Adrenal gland (tissue), 12 donors: ENCODE measurements around the gene IQCB1. TPM values are rescaled to one million over a fixed set of nuclear protein-coding genes. Genes with fewer than 3 reads are reported as not detected.
"Not testable (repeated sequence)": the region's sequence is repeated elsewhere in the genome, so short reads cannot be mapped to it uniquely, and the experiment has no call there.

ENCODE experiments used
- DNase-seq, 7 donors: peaks; one replicate each; pipeline ENCODE4 v3.0.0-alpha.2; 2019 to 2020
- H3K27ac ChIP-seq, 5 donors: fragments of 200-600 bp; sonication (generic) in 4 of 5; 1 replicate in 3 of 5; 2 replicates in 2 of 5; pipeline versions ENCODE4 v1.5.1 to v1.8.0; 2016 to 2020; ENCODE audit warnings: mild to moderate bottlenecking in 1 of 5
- H3K27me3 ChIP-seq: fragments of 200-600 bp; 2 replicates; pipeline ENCODE4 v1.8.0; 2021
- H3K36me3 ChIP-seq, 2 donors: fragments of 200-600 bp; replicated peaks in 1 of 2; 1 replicate in 1 of 2; 2 replicates in 1 of 2; pipeline versions ENCODE4 v1.5.1 to v1.8.0; 2018 to 2022
- H3K4me1 ChIP-seq, 2 donors: fragments of 200-600 bp; replicated peaks in 1 of 2; 1 replicate in 1 of 2; 2 replicates in 1 of 2; pipeline versions ENCODE4 v1.5.1 to v1.8.0; 2018 to 2021
- H3K4me3 ChIP-seq, 4 donors: fragments of 200-600 bp; sonication (generic) in 3 of 4; one replicate each; pipeline ENCODE4 v1.5.1; 2016 to 2018
- H3K9me3 ChIP-seq, 3 donors: fragments of 200-600 bp; sonication (generic) in 1 of 3; replicated peaks in 1 of 3; 1 replicate in 2 of 3; 2 replicates in 1 of 3; pipeline versions ENCODE4 v1.5.1 to v1.8.0; 2016 to 2021
- CTCF ChIP-seq, 6 experiments: fragments of 450-650 bp in 4 of 6; fragments of 200-600 bp in 2 of 6; sonication (generic) in 1 of 6; IDR thresholded peaks; 1 replicate in 5 of 6; 2 replicates in 1 of 6; pipeline versions ENCODE4 v1.5.1 to v1.8.0; 2016 to 2021; ENCODE audit warnings: antibody characterized with exemption in 6 of 6, mild to moderate bottlenecking in 2 of 6, moderate library complexity in 1 of 6
- POLR2A ChIP-seq, 2 donors: fragments of 450-650 bp; IDR thresholded peaks; one replicate each; pipeline ENCODE4 v1.6.1; 2017; ENCODE audit warnings: antibody characterized with exemption in 2 of 2, mild to moderate bottlenecking in 2 of 2, moderate library complexity in 1 of 2
- whole genome bisulfite sequencing, 4 donors: extraction: QIAGEN DNeasy Blood & Tissue Kit in 2 of 4; methylation state at CpG; one replicate each; pipeline versions ENCODE4 v1.1.5 to v1.1.7; 2013 to 2017; 5-methylcytosine and 5-hydroxymethylcytosine counted together
- intact Hi-C, 2 donors: fragments of 100-400 bp; cut with DNase I; formaldehyde crosslinking; loops; one replicate each; pipeline versions ENCODE4 v1.14.1 to v1.15.0; 2022 to 2023
- polyA plus RNA-seq, 3 donors: library from polyadenylated mRNA; stranded (reverse); fragments of 200-250 nt in 2 of 3; fragments of 350-450 nt in 1 of 3; fragmentation: Illumina TruSeq in 1 of 3; extraction: RNeasy Lipid Tissue Mini Kit (QIAGEN cat#74804) in 1 of 3; gene quantifications; one replicate each; pipeline ENCODE4 v1.2.3, GENCODE V29; 2013 to 2014
- total RNA-seq, 9 donors: library from RNA; depleted of rRNA in 4 of 9; stranded (reverse); fragments of >200 nt in 4 of 9; fragments of 120-200 nt in 1 of 9; fragmentation: NEBNext Ultra II Directional in 1 of 9; extraction: Animal tissue kit (Norgen Biotek cat#: 25700) in 1 of 9; gene quantifications; one replicate each; pipeline versions ENCODE4 v1.1.0 to v1.2.4, GENCODE V29; 2013 to 2023
- donor health status: healthy with polysubstance abuse.
- donor health status: Bipolar disorder and iron deficiency.
- donor health status: DM: yes; HTN: yes; CAD: no.
- donor health status: DM: no; HTN: no; CAD: no.
- donor health status: DM: no; HTN: no; CAD: no.
- donor health status: DM: yes; HTN: yes; CAD: no.

The IQCB1 gene
- total and polyA plus RNA-seq, 12 donors = 6.5 to 22.9 (median 10.8) TPM

DNA sequence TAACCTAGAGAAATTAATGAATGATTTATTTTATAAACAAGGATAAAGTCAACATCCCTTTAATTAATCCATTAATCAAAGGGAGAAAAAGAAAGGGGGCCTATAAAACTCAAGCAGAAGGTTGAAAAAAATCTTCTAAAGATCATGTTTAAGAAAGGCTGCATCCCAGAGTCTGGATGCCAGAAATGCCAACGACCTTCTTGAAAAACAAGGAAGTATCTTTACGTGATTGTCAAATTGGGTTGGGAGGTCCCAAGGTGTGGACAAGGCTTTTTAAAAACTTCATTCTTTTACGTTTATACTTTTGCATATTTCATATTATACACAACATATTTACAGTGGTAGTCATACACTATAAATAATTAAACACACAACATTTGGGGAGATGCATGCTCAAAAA is 86.9 kb downstream of the IQCB1 start:
- TF ChIP-seq POLR2A (IDR thresholded peaks at IDR 0.05) (no peak), CTCF (IDR thresholded peaks at IDR 0.05) (no peak)
- Histone ChIP-seq H3K36me3 (no peaks in the 10 kb centered on the region), H3K4me1 (peaks cover 10 to 49% of the 10 kb centered on the region in 2 donors), H3K27me3 (no peaks in the 10 kb centered on the region), H3K27ac (peak overlapping the region in 3 of 5 donors; percentile 87 to 97 (median 96)), H3K9me3 (no peaks in the 10 kb centered on the region), H3K4me3 (peak overlapping the region in 1 of 4 donors; percentile 75)
- WGBS, 4 donors = 12 to 20% (median 17%) methylated on average over 3 of the region's 3 CpGs
- DNase-seq = no peak
- intact Hi-C loops = no loop called here

- H3K27ac ChIP-seq, H3K27me3 ChIP-seq, intact Hi-C loops, DNase-seq, H3K36me3 ChIP-seq, H3K4me3 ChIP-seq, H3K9me3 ChIP-seq: not testable (repeated sequence)
- peaks cover 4 to 60% of the 10 kb centered on the region in 2 donors for H3K4me1 ChIP-seq
- 97 to 100% (median 98%) methylated on average over 2 of the region's 2 CpGs for WGBS, 4 donors
These were observed 91.8 kb downstream of the IQCB1 start for GRCh38 chr3:121743106-121743505.

DNA sequence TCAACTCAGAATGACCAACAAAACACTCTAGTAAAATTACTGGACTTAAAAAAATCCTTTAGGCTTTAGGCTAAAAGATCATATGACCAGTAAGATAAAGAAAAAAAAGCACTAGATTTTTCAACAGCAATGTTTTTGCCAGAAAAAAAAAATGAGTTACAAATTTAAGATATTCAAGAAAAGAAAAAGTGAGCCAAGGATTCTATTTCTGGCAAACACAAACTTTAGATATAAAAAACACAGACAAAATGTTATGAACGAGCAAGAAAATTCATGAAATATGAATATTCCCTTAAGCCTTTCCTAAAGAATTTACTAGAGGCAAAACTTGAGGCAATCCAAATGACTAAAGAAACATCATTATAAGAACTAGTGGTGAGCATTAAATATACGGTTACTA is 94.0 kb downstream of the IQCB1 start:
- Histone ChIP-seq H3K9me3 (peaks cover 0 to 4% (median 0%) of the 10 kb centered on the region in 3 donors), H3K4me1 (peaks cover 0 to 44% of the 10 kb centered on the region in 2 donors), H3K4me3 (no peak overlapping the region), H3K27ac (no peak overlapping the region), H3K36me3 (no peaks in the 10 kb centered on the region), H3K27me3 (no peaks in the 10 kb centered on the region)
- TF ChIP-seq CTCF (IDR thresholded peaks at IDR 0.05) (no peak), POLR2A (IDR thresholded peaks at IDR 0.05) (no peak)
- intact Hi-C loops = no loop called here
- DNase-seq = no peak
- WGBS, 4 donors = 51 to 62% (median 54%) methylated on average over 2 of the region's 2 CpGs

GRCh38 chr3:121739902-121740301 is 95.0 kb downstream of the IQCB1 start:
- Histone ChIP-seq H3K9me3 (peaks cover 0 to 4% (median 0%) of the 10 kb centered on the region in 3 donors), H3K4me1 (peaks cover 0 to 42% of the 10 kb centered on the region in 2 donors), H3K27me3 (no peaks in the 10 kb centered on the region), H3K36me3 (no peaks in the 10 kb centered on the region), H3K4me3 (no peak overlapping the region), H3K27ac (peak overlapping the region in 1 of 5 donors; percentile 2)
- TF ChIP-seq POLR2A (IDR thresholded peaks at IDR 0.05) = no peak
- TF ChIP-seq CTCF (IDR thresholded peaks at IDR 0.05) = no peak
- intact Hi-C loops = no loop called here
- no peak for DNase-seq

DNA sequence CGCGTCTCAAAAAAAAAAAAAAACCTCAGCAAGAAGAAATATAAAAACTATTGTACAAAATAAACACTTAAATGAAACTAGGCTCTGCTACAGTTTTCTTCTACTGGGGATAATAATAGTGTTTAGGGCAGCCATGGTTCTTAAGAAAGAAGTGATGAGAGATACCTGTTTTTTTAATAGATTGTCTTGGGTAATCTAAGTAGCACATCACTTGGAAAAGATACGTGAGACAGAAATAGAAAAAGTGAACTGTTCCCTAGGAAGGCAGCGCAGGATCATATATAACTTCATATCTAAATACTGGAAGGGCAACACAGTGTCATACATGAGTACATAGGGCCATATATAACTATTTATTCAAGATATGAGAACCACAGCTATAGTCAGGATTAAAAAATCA is 97.2 kb downstream of the IQCB1 start:
- intact Hi-C loops = no loop called here
- TF ChIP-seq CTCF (IDR thresholded peaks at IDR 0.05) (no peak), POLR2A (IDR thresholded peaks at IDR 0.05) (no peak)
- 94 to 98% (median 96%) methylated on average over 4 of the region's 4 CpGs for WGBS, 4 donors
- Histone ChIP-seq H3K4me3 (no peak overlapping the region), H3K9me3 (peaks cover 0 to 4% (median 0%) of the 10 kb centered on the region in 3 donors), H3K27me3 (no peaks in the 10 kb centered on the region), H3K27ac (no peak overlapping the region), H3K4me1 (peaks cover 0 to 29% of the 10 kb centered on the region in 2 donors), H3K36me3 (no peaks in the 10 kb centered on the region)
- DNase-seq = no peak
